NCI-H510A treated with DMSO at 0.1 percent for 48 hours (cell line): ENCODE data around the gene GREB1.

Source experiments
- DNase-seq: peaks from one replicate; lab custom pipeline; 2025; lab: John Stamatoyannopoulos, UW

The GREB1 gene

GRCh38 chr2:11683966-11684365, 150.1 kb downstream of the GREB1 start:
- peak; percentile 70 for DNase-seq

- DNase-seq: no peak
These were observed 151.1 kb downstream of the GREB1 start for GRCh38 chr2:11684894-11685460.

- DNase-seq: no peak
These were observed 152.1 kb downstream of the GREB1 start for GRCh38 chr2:11685906-11686470.

GRCh38 chr2:11687736-11688135, 153.9 kb downstream of the GREB1 start:
- no peak for DNase-seq

- peak; percentile 80 for DNase-seq
These were observed 154.6 kb downstream of the GREB1 start for GRCh38 chr2:11688222-11689069.

GRCh38 chr2:11691076-11691660, 157.3 kb downstream of the GREB1 start:
- no peak for DNase-seq
